Osteoblast (primary cell): ENCODE data around the gene ORM2. TPM values are rescaled to one million over a fixed set of nuclear protein-coding genes. Genes with fewer than 3 reads are reported as not detected.
"Not testable (repeated sequence)": the region's sequence is repeated elsewhere in the genome, so short reads cannot be mapped to it uniquely, and the experiment has no call there.

Source experiments
- DNase-seq: peaks from one replicate; pipeline ENCODE4 v3.0.0; 2011; ENCODE audit warnings: low spot score, mixed read lengths; ENCODE audit not compliant: insufficient read length; ENCODE audit errors: missing footprints
- H2AFZ ChIP-seq: 2 replicates; pipeline ENCODE4 v1.6.0; 2011; ENCODE audit warnings: mild to moderate bottlenecking, low read length
- H3K27ac ChIP-seq: 2 replicates; pipeline ENCODE4 v1.5.1; 2011; ENCODE audit warnings: mild to moderate bottlenecking, low read depth, low read length, moderate library complexity
- H3K27me3 ChIP-seq: 2 replicates; pipeline ENCODE4 v1.6.0; 2012; ENCODE audit warnings: mild to moderate bottlenecking, control low read depth, inconsistent platforms, low read length, moderate library complexity; ENCODE audit not compliant: insufficient read depth
- H3K36me3 ChIP-seq: 2 replicates; pipeline ENCODE4 v1.5.1; 2011; ENCODE audit warnings: mild to moderate bottlenecking, low read length, control low read depth, moderate library complexity; ENCODE audit not compliant: insufficient read depth
- H3K4me1 ChIP-seq: 2 replicates; pipeline ENCODE4 v1.5.1; 2011; ENCODE audit warnings: mild to moderate bottlenecking, low read length, control low read depth, moderate library complexity; ENCODE audit not compliant: insufficient read depth
- H3K4me2 ChIP-seq: 2 replicates; pipeline ENCODE4 v1.6.0; 2011; ENCODE audit warnings: mild to moderate bottlenecking, low read length; ENCODE audit not compliant: insufficient read depth
- H3K4me3 ChIP-seq: fragments of 200-600 bp; sonication (generic); 3 replicates; pipeline ENCODE4 v1.5.1; 2012; ENCODE audit warnings: mild to moderate bottlenecking, low read length, inconsistent platforms; ENCODE audit not compliant: insufficient read depth
- H3K79me2 ChIP-seq: 2 replicates; pipeline ENCODE4 v1.6.0; 2012; ENCODE audit warnings: mild to moderate bottlenecking, low read length, control low read depth, inconsistent platforms; ENCODE audit not compliant: insufficient read depth
- H3K9me3 ChIP-seq: 2 replicates; pipeline ENCODE4 v1.5.1; 2011; ENCODE audit warnings: low read depth, low read length, control low read depth
- H4K20me1 ChIP-seq: 2 replicates; pipeline ENCODE4 v1.6.0; 2012; ENCODE audit warnings: mild to moderate bottlenecking, low read length, control low read depth; ENCODE audit not compliant: insufficient read depth
- CTCF ChIP-seq: IDR thresholded peaks from 2 replicates; pipeline ENCODE4 v1.5.1; 2011; ENCODE audit warnings: mild to moderate bottlenecking, low read depth, low read length, moderate library complexity; ENCODE audit errors: extremely low read depth
- total RNA-seq: library from RNA; depleted of rRNA; stranded (reverse); fragments of >200 nt; gene quantifications from 2 replicates; pipeline ENCODE4 v1.2.3, GENCODE V29; 2012

The ORM2 gene
- total RNA-seq, 1 donor, result not detected

DNA sequence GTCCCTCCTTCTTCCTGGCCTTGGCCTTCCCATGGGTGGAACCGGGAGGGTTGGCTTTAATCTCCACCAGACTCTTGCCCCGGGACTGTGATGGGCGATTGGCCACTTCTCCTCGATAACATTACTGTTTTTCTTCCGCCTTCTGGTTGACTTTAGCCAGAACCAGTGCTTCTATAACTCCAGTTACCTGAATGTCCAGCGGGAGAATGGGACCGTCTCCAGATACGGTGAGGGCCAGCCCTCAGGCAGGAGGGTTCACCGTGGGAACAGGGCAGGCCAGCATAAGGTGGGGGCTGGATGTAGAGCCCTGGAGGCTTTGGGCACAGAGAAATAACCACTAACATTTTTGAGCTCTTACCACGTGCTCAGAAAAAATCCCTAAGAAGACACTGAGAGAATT, 967 bp downstream of the ORM2 start:
- H3K27me3 ChIP-seq, result peaks cover 2% of the 10 kb centered on the region
- no peak overlapping the region for H3K4me3 ChIP-seq
- peaks cover under 1% of the 10 kb centered on the region for H3K36me3 ChIP-seq
- H2AFZ ChIP-seq, result no peak overlapping the region
- H3K9me3 ChIP-seq, result no peaks in the 10 kb centered on the region
- H3K27ac ChIP-seq, result no peak overlapping the region
- no peaks in the 10 kb centered on the region for H3K79me2 ChIP-seq
- H3K4me1 ChIP-seq, result no peaks in the 10 kb centered on the region
- no peak for TF ChIP-seq CTCF
- H3K4me2 ChIP-seq, result no peak overlapping the region
- H4K20me1 ChIP-seq, result no peaks in the 10 kb centered on the region
- no peak for DNase-seq

- not testable (repeated sequence) for H3K4me1 ChIP-seq, H3K27me3 ChIP-seq, H3K27ac ChIP-seq, H4K20me1 ChIP-seq, H3K9me3 ChIP-seq, H3K4me2 ChIP-seq, DNase-seq, H2AFZ ChIP-seq, H3K79me2 ChIP-seq, H3K4me3 ChIP-seq, H3K36me3 ChIP-seq
These were observed 1.8 kb downstream of the ORM2 start for GRCh38 chr9:114331229-114332195.

- H3K4me1 ChIP-seq, DNase-seq, H3K9me3 ChIP-seq, H3K79me2 ChIP-seq, H4K20me1 ChIP-seq, H3K4me3 ChIP-seq, H3K27ac ChIP-seq, H3K36me3 ChIP-seq, H3K4me2 ChIP-seq, H2AFZ ChIP-seq, H3K27me3 ChIP-seq: not testable (repeated sequence)
These were observed 2.9 kb downstream of the ORM2 start for GRCh38 chr9:114332474-114333040.

DNA sequence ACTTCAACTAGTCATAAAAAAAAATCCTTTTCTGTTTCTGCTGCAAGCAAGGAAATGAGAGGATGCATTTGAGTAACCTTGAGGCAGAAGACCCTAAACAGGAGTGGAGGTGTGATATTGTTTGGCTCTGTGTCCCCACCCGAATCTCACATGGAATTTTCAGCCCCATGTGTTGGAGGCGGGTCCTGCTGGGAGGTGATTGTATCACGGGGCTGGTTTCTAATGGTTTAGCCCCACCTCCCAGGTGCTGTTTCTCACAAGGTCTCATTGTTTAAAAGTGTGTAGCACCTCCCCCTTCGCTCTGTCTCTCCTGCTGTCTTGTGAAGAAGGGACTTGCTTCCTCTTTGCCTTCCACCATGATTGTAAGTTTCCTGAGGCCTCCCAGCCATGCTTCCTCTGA, 4.0 kb downstream of the ORM2 start:
- H3K79me2 ChIP-seq, H3K27me3 ChIP-seq: not testable (repeated sequence)

DNA sequence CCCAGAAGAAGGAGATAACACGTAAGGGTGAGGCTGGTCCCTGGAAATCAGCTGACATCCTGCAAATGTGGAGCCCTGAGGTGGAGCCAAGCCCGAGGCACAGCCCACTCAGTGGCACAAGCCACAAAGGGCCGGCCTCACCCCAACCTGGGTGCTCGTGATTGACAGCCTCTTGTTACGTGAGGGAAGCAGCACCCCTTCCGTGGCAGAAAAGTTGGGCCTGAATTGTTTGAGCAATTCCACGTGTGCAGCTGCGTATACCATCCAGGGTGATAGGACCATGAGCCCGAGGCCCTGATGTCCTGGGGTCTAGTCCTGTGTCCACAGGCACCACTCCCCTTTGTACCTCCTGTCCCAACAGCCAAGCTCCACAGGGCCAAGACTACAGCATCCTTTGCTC, 4.8 kb downstream of the ORM2 start:
- Histone ChIP-seq H3K4me1 (no peaks in the 10 kb centered on the region), H3K4me3 (no peak overlapping the region), H3K36me3 (peaks cover 18% of the 10 kb centered on the region), H3K4me2 (no peak overlapping the region), H3K27me3 (peaks cover 2% of the 10 kb centered on the region), H4K20me1 (no peaks in the 10 kb centered on the region), H3K27ac (no peak overlapping the region), H2AFZ (no peak overlapping the region), H3K9me3 (no peaks in the 10 kb centered on the region), H3K79me2 (no peaks in the 10 kb centered on the region)
- TF ChIP-seq CTCF, result no peak
- no peak for DNase-seq

More for the DNA sequence above, 4.0 kb downstream of the ORM2 start:
- not testable (repeated sequence) for DNase-seq, H3K4me1 ChIP-seq, H3K27ac ChIP-seq, H4K20me1 ChIP-seq, H2AFZ ChIP-seq, H3K9me3 ChIP-seq, H3K4me2 ChIP-seq, H3K4me3 ChIP-seq
- peaks cover 14% of the 10 kb centered on the region for H3K36me3 ChIP-seq
